Urothelium cell line (cell line): ENCODE measurements around the gene CDO1.
"Not testable (repeated sequence)": the region's sequence is repeated elsewhere in the genome, so short reads cannot be mapped to it uniquely, and the experiment has no call there.

Source experiments
- DNase-seq: peaks from one replicate; pipeline ENCODE4 v3.0.0; 2011; ENCODE audit warnings: low spot score, mixed read lengths
- FAIRE-seq: peaks from 2 replicates; lab custom pipeline; 2011; peaks lifted over from hg19 to GRCh38; lab: Jason Lieb, UNC

CDO1 gene

DNA sequence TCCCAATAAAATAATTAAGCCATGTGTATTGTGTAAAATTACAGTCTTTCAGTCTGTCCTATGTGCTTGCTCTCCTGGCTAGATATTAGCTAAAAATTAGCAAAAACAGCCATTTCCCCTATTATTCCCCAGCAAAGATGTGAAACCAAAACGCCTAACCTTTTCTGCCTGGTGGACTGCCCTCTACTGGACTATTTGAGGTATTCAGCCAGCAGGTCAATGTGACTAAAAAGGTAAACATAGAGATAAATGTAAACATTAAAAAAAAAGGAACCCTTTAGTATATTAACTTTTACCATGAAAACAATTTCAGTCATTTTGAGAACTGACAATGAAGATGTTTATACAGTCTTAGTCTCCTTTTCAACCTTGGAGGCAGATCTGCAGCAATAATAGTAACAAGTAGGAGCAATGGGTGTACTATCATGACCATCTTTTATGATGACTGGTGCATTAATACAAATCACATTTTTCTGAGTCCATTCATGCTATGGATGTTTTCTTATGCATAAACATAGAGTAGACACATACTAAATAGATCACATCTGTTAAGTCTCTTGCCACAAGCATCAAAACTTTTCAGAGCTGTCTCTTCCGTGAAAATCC, 14.8 kb upstream of the CDO1 start:
- DNase-seq = peak; percentile 44
- FAIRE-seq = no peak

DNA sequence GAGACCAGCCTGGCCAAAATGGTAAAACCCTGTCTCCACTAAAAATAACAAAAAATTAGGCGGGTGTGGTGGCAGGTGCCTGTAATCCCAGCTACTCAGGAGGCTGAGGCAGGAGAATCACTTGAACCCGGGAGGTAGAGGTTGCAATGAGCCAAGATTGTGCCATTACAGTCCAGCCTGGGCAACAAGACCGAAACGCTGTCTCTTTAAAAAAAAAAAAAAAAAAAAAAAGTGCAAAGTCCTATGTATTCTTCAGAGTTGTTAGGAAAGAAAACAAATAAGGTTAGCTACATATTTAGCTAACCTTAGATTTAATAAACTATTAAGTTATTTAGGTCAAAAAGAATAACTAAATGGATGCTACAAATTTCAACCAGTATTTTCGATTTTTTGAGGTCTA, 13.5 kb upstream of the CDO1 start:
- DNase-seq = no peak
- FAIRE-seq = no peak

- no peak for FAIRE-seq
- no peak for DNase-seq
These were observed 9.5 kb upstream of the CDO1 start for GRCh38 chr5:115825948-115826347.

- not testable (repeated sequence) for FAIRE-seq
These were observed 8.5 kb upstream of the CDO1 start for GRCh38 chr5:115824983-115825382.

GRCh38 chr5:115820846-115821245, 4.4 kb upstream of the CDO1 start:
- DNase-seq = no peak
- no peak for FAIRE-seq

More at GRCh38 chr5:115824983-115825382, 8.5 kb upstream of the CDO1 start:
- DNase-seq = not testable (repeated sequence)

DNA sequence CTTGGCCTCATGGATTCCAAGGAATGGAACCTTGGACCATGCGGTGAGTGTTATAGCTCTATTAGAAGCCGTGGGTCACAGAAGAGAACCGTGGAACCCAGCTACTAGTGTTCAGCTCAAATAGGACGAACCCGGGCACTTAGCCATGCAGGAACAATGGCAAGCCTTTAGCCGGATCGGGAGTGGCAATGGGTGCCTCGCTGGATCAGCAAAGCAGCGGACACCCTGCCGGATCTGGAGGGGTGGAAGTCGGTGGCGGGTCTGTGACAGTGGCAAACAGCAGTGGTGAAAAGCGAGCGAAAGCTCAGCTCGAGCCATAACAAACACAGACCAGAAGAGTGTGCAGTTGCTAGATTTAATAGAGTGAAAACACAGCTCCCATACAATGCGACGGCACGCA, 2.4 kb upstream of the CDO1 start:
- no peak for FAIRE-seq
- DNase-seq = no peak

- no peak for FAIRE-seq
These were observed 927 bp upstream of the CDO1 start for GRCh38 chr5:115817386-115817785.

GRCh38 chr5:115815693-115816225, 700 bp downstream of the CDO1 start:
- DNase-seq (peak; percentile 20), FAIRE-seq (no peak)

More at GRCh38 chr5:115817386-115817785, 927 bp upstream of the CDO1 start:
- no peak for DNase-seq

- FAIRE-seq = no peak
- DNase-seq = no peak
These were observed 1.3 kb downstream of the CDO1 start for GRCh38 chr5:115815006-115815692.

DNA sequence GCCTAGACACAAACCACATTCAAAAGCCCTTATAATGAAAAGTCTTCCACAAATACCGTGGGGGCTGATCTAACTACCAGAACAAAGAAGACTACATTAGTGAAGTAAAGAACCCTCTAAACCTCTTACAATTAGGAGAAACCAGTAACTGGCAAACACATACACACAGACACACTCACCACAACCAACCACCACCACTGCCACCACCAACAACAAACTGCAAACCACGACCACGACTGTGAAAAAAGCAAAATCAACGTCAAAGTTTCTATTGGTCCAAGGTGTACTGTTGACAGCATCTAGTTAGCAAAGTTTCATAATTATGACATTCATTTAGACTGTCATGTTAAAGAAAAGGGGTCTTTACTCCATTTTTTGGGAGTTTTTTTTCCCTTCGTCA, 2.7 kb downstream of the CDO1 start:
- FAIRE-seq (no peak), DNase-seq (no peak)

DNA sequence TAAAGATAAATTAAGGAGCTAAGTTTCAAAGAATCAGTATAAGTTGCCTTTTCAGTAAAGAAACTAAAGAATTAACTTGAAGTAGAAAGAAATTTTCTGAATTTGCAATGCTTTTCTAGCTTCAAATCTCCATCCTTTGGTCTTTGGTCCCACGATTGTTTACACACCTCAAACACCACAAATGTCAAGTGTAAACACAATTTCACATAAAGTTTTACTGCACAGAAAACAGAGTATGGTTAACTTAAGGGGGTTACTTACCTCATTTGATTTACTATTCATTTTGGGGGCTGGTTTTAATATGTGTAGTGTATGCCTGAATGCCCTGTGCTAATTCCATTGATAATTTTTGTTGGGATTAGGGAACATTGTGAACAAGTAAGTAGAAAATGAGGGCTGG, 4.1 kb downstream of the CDO1 start:
- DNase-seq (no peak), FAIRE-seq (no peak)

- no peak for DNase-seq
- no peak for FAIRE-seq
These were observed 5.1 kb downstream of the CDO1 start for GRCh38 chr5:115811406-115811805.

- FAIRE-seq = no peak
- DNase-seq = no peak
These were observed 5.7 kb downstream of the CDO1 start for GRCh38 chr5:115810761-115811160.

- DNase-seq (no peak), FAIRE-seq (no peak)
These were observed 6.5 kb downstream of the CDO1 start for GRCh38 chr5:115809946-115810345.

- not testable (repeated sequence) for FAIRE-seq, DNase-seq
These were observed 8.4 kb downstream of the CDO1 start for GRCh38 chr5:115808066-115808465.

DNA sequence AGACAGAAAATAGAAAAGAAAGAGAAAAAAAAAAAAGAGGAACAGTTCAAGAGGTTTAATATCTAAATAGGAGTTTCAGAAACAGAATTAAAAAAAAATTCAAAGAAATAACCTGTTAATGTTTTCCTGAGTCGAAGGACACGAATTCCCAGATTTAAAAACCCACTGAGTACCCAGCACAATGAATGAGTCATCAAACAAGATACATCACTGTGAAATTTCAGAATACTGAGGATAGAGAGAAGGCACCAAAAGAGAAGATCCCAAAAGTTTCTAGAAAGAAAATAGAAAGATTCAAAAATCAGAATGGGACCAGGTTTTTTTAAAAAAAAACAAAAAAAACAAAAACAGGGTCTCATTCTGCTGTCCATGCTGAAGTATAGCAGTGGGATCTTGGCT, 8.8 kb downstream of the CDO1 start:
- no peak for FAIRE-seq
- DNase-seq = no peak

GRCh38 chr5:115806986-115807653, 9.3 kb downstream of the CDO1 start:
- FAIRE-seq = no peak

GRCh38 chr5:115801984-115802383, 14.5 kb downstream of the CDO1 start:
- FAIRE-seq (no peak), DNase-seq (no peak)

More at GRCh38 chr5:115806986-115807653, 9.3 kb downstream of the CDO1 start:
- DNase-seq = no peak

- FAIRE-seq (no peak), DNase-seq (no peak)
These were observed 15.3 kb downstream of the CDO1 start for GRCh38 chr5:115801152-115801551.

DNA sequence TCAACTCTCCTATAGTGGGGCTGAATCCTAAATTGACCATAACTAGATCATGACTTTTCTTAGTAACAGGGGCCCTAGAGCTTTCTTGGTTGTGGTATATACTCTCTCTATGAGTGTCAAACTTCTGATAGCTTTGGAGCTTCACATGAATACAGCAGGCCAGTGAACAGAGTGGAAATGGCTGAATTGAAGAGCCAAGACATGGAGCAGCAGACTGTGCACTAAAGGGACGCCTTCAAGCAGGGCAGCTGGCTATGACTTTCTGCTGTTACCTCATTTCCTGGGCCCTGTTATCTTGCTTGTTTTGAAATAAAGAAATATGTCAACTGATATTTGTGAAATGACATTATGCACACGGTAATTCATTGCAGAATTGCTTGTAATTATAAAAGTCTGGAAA, 16.4 kb downstream of the CDO1 start:
- FAIRE-seq (no peak), DNase-seq (no peak)

- DNase-seq (no peak), FAIRE-seq (no peak)
These were observed 18.2 kb downstream of the CDO1 start for GRCh38 chr5:115798252-115798651.

DNA sequence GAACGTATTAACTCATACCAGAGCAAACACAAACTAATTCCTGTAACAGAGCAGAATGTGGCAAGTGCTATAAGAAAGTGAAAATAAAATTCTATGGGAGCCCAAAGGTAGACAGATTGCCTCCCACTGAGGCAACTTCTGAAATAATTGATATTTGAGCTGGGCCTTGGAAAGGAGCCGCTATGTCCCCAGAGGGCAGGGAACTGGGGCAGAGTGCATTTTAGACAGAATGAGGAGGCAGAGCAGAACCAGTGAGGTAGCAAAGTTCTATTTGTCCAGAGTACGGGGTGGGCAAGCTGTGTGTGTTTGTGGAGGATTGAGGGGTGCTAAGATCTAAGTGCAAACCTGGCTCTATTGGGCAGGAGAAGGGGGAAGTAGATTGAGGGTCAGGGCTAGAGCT, 19.8 kb downstream of the CDO1 start:
- FAIRE-seq (no peak), DNase-seq (no peak)
